Transverse colon (tissue), 4 donors: Measurements from ENCODE around the gene PLAU. TPM values are rescaled to one million over a fixed set of nuclear protein-coding genes. Genes with fewer than 3 reads are reported as not detected.

Experiments
- DNase-seq: peaks from one replicate; pipeline ENCODE4 v3.0.0-alpha.2; 2019
- H3K27ac ChIP-seq, 4 donors: fragments of 200-600 bp; sonication (generic); 2 replicates each; pipeline ENCODE4 v1.5.1; 2016 to 2018; ENCODE audit warnings: inconsistent platforms in 4 of 4
- H3K27me3 ChIP-seq: fragments of 200-600 bp; sonication (generic); 2 replicates; pipeline ENCODE4 v1.5.1; 2017; ENCODE audit warnings: inconsistent platforms
- H3K36me3 ChIP-seq, 4 donors: fragments of 200-600 bp; sonication (generic); 2 replicates each; pipeline ENCODE4 v1.5.1; 2017 to 2019; ENCODE audit warnings: inconsistent platforms in 4 of 4
- H3K4me1 ChIP-seq, 4 donors: fragments of 200-600 bp; sonication (generic); 2 replicates each; pipeline ENCODE4 v1.5.1; 2017 to 2020; ENCODE audit warnings: inconsistent platforms in 4 of 4
- H3K4me3 ChIP-seq, 4 donors: fragments of 200-600 bp; sonication (generic); 1 replicate in 1 of 4; 2 replicates in 3 of 4; pipeline versions ENCODE4 v1.5.1 to v1.6.1; 2017 to 2019; ENCODE audit warnings: inconsistent platforms in 4 of 4
- H3K9me3 ChIP-seq, 2 donors: fragments of 200-600 bp; sonication (generic); 2 replicates each; pipeline ENCODE4 v1.5.1; 2017 to 2019; ENCODE audit warnings: inconsistent platforms in 2 of 2
- CTCF ChIP-seq, 5 experiments: fragments of 200-600 bp in 3 of 5; fragments of 450-650 bp in 2 of 5; sonication (generic) in 3 of 5; IDR thresholded peaks; 1 replicate in 2 of 5; 2 replicates in 3 of 5; pipeline ENCODE4 v1.5.1; 2016 to 2017; ENCODE audit warnings: antibody characterized with exemption in 5 of 5, inconsistent platforms in 3 of 5, mild to moderate bottlenecking in 2 of 5, moderate library complexity in 1 of 5
- EP300 ChIP-seq: sonication (generic); formaldehyde crosslinking; IDR thresholded peaks from one replicate; pipeline ENCODE4 v1.6.1; 2017; ENCODE audit warnings: antibody characterized with exemption, low read depth
- POLR2A ChIP-seq: fragments of 450-650 bp; IDR thresholded peaks from one replicate; pipeline ENCODE4 v1.6.1; 2016; ENCODE audit warnings: antibody characterized with exemption, mild to moderate bottlenecking, moderate library complexity
- POLR2AphosphoS5 ChIP-seq, 3 donors: sonication (generic); formaldehyde crosslinking; IDR thresholded peaks; one replicate each; pipeline ENCODE4 v1.6.1; 2016; ENCODE audit warnings: antibody characterized with exemption in 3 of 3
- WGBS, 2 donors: methylation state at CpG; one replicate each; pipeline ENCODE4 v1.1.5; 2018; ENCODE audit warnings: low coverage in 1 of 2; 5-methylcytosine and 5-hydroxymethylcytosine counted together
- in situ Hi-C, 4 donors: fragments of 200-750 bp; cut with MboI; loops; one replicate each; pipeline versions ENCODE4 v1.15.0 to v1.15.1; 2017; ENCODE audit warnings: low sequenced_read_pairs in 3 of 4, low pct_ligation_motif_present in 1 of 4, low pct_unique_long_range_greater_than_20kb in 1 of 4
- intact Hi-C: fragments of 100-400 bp; cut with DNase I; formaldehyde crosslinking; loops from one replicate; pipeline ENCODE4 v1.15.1; 2023; ENCODE audit warnings: low total_unique reads
- total RNA-seq, 4 donors: library from RNA; depleted of rRNA; stranded (reverse); fragments of >200 nt; gene quantifications; one replicate each; pipeline ENCODE4 v1.1.0, GENCODE V29; 2016

Gene PLAU
- total RNA-seq, 4 donors from 2014 or later, result 0.75 to 8.0 (median 2.3) TPM

- no peak for DNase-seq
- in situ Hi-C loops (loop anchor here in 3 of 4 donors (5.0 to 10.0 kb wide), 2 partner anchors 57 to 60 kb away; no protein-coding TSS in a partner anchor), intact Hi-C loops (no loop called here)
- WGBS, 2 donors, result 97% methylated on average over 30 of the region's 35 CpGs; no CpG with 5 or more reads in 1 of the 2 donors
- no peaks in the 10 kb centered on the region for H3K27me3 ChIP-seq
- H3K9me3 ChIP-seq, result no peaks in the 10 kb centered on the region
- H3K4me3 ChIP-seq, result no peak overlapping the region
- no peak overlapping the region for H3K27ac ChIP-seq
- H3K36me3 ChIP-seq, result no peaks in the 10 kb centered on the region
- H3K4me1 ChIP-seq, result peaks cover 0 to 9% (median 8%) of the 10 kb centered on the region in 4 donors
- TF ChIP-seq POLR2A (no peak), POLR2AphosphoS5 (IDR thresholded peaks at IDR 0.05) (no peak), EP300 (no peak), CTCF (IDR thresholded peaks at IDR 0.05) (no peak)
Observed at GRCh38 chr10:73944356-73945100, 33.6 kb downstream of the PLAU start.

DNA sequence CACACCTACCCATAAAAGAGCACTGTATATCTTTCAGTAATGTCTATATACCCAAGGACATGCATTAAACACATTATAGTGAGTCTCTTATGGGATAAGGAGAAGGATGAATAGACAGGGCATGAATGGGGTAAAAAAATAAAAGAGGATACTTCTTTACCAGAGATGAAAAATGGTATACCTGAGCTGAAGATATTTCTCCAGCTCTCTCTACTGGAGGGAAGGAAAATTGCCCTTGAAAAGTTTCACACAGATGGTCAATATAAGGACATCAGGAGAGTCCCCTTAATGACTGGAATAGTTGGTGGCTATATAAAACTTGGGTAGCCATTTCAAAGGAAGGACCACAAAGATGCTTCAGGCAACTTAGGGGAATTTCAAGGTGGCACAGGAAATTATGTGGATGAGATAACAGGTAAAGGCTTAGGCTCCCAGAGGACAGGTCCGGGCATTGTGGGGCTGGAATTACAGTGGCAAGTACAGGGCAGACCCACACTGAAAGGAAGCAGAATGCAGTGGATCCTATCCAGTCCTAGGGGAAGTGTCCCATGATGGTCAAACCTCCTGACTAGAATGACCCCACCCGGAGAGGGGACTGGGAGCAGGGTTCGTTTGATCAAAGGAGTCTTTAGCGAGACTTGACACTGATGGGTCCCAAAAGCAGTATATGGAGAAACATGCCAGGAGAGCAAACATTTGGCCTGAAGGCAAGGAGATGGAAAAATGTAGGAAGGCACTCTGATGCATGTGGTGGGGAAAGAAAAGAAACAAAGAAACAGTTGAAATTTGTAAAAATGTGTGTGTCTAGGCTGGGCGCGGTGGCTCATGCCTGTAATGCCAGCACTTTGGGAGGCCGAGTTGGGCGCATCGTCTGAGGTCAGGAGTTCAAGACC lies 35.6 kb downstream of the PLAU start:
- in situ Hi-C loops, result loop anchor here in 3 of 4 donors (5.0 to 10.0 kb wide), 2 partner anchors 59 to 62 kb away; no protein-coding TSS in a partner anchor

GRCh38 chr10:73948947-73949633 lies 38.2 kb downstream of the PLAU start:
- no peaks in the 10 kb centered on the region for H3K36me3 ChIP-seq
- intact Hi-C loops (no loop called here), in situ Hi-C loops (loop anchor here in 3 of 4 donors (5.0 to 10.0 kb wide), 2 partner anchors 62 to 64 kb away; no protein-coding TSS in a partner anchor)
- 92 to 93% methylated on average over 7 to 10 of the region's 10 CpGs for WGBS, 2 donors
- no peaks in the 10 kb centered on the region for H3K4me1 ChIP-seq
- H3K27me3 ChIP-seq, result no peaks in the 10 kb centered on the region
- H3K27ac ChIP-seq, result no peak overlapping the region
- no peak for DNase-seq
- no peak for TF ChIP-seq EP300
- H3K4me3 ChIP-seq, result no peak overlapping the region
- no peaks in the 10 kb centered on the region for H3K9me3 ChIP-seq

More for the DNA sequence above, 35.6 kb downstream of the PLAU start:
- Histone ChIP-seq H3K4me3 (no peak overlapping the region), H3K27me3 (no peaks in the 10 kb centered on the region), H3K27ac (no peak overlapping the region), H3K4me1 (no peaks in the 10 kb centered on the region), H3K36me3 (no peaks in the 10 kb centered on the region), H3K9me3 (no peaks in the 10 kb centered on the region)
- WGBS, 2 donors, result 86 to 95% methylated on average over 5 to 9 of the region's 9 CpGs
- no peak for DNase-seq
- intact Hi-C loops, result no loop called here
- TF ChIP-seq POLR2AphosphoS5 (IDR thresholded peaks at IDR 0.05) (no peak), POLR2A (no peak), CTCF (IDR thresholded peaks at IDR 0.05) (no peak), EP300 (no peak)

DNA sequence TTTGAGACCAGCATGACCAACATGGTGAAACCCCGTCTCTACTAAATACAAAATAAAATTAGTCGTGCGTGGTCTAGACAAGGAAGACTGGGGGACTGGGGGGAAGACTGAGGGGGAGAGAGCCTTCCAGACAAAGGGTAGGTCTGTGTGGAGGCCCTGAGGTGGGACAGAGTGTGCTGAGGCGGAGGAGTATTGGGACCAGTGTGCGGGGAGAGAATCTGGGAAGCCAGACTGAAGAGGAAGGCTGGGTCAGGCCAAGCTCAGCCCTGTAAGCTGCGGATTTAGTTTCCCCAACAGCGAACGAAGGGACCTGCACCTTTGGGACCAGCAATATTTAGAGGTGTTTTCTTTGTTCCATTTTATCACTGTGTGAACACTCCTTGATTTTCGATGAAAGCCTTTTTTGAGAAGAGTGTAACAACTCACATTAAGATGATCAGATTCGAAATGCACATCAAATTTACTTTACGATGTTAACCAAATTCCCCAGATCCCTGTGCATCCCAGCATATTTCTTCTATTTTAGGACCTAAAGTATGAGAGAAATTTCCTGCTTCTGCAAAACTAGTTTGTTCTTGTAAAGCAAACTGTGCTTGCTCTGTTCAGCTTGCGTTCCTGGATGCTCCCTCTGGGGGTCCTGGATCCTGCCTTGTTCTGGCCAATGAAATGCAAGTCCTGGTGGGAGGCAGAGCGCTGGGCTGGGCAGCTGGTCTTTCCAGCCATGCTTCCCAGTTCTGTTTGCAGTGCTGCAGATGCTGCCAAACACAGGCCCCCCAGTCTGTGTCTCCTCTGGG lies 39.4 kb downstream of the PLAU start:
- Histone ChIP-seq H3K9me3 (no peaks in the 10 kb centered on the region), H3K4me1 (no peaks in the 10 kb centered on the region), H3K27me3 (no peaks in the 10 kb centered on the region), H3K4me3 (no peak overlapping the region), H3K27ac (no peak overlapping the region), H3K36me3 (no peaks in the 10 kb centered on the region)
- DNase-seq, result no peak
- in situ Hi-C loops, result no loop called here
- intact Hi-C loops, result no loop called here
- TF ChIP-seq CTCF (IDR thresholded peaks at IDR 0.05), result no peak
- TF ChIP-seq POLR2A, result no peak
- no peak for TF ChIP-seq EP300
- no peak for TF ChIP-seq POLR2AphosphoS5 (IDR thresholded peaks at IDR 0.05)
- 70 to 86% methylated on average over 11 to 13 of the region's 13 CpGs for WGBS, 2 donors
